ENCODE results near the gene ARHGAP28.

- TF ChIP-seq CTCF (IDR thresholded peaks at IDR 0.05) = no peak
- TF ChIP-seq POLR2A (IDR thresholded peaks at IDR 0.05) = peak in 1 of 3 donors; percentile 37
These were observed 213.6 kb downstream of the ARHGAP28 start for GRCh38 chr18:6943143-6943542.

All from body of pancreas (tissue), 4 donors.